ENCODE measurements around the gene SERPINA3. TPM values are rescaled to one million over a fixed set of nuclear protein-coding genes. Genes with fewer than 3 reads are reported as not detected.

The SERPINA3 gene
- total and polyA plus RNA-seq, 2 experiments from 2014 or later, result 0.75 to 1.1 TPM

- Histone ChIP-seq H3K27ac (no peak overlapping the region), H3K4me1 (ENCODE audit: insufficient read depth) (no peaks in the 10 kb centered on the region), H3K36me3 (ENCODE audit: low read depth) (no peaks in the 10 kb centered on the region), H3F3A (ENCODE audit: insufficient read depth) (no peaks in the 10 kb centered on the region), H3K9ac (no peak overlapping the region), H3K4me2 (ENCODE audit: unreplicated experiment) (no peak overlapping the region), H3K27me3 (replicated peaks; ENCODE audit: insufficient read depth) (peaks cover 11% of the 10 kb centered on the region; the same call in 1 of the 2 replicates), H3K79me2 (ENCODE audit: insufficient read depth) (no peaks in the 10 kb centered on the region), H4K20me1 (ENCODE audit: insufficient read depth) (no peaks in the 10 kb centered on the region), H3K9me3 (ENCODE audit: low read depth) (no peaks in the 10 kb centered on the region), H3K4me3 (no peak overlapping the region), H3K9me2 (ENCODE audit: insufficient read depth) (no peaks in the 10 kb centered on the region), H2AFZ (no peak overlapping the region)
- WGBS, 2 experiments (ENCODE audit: low coverage in 1 of 2, low lambda C conversion rate in 2 of 2, missing lambda C conversion rate in 2 of 2), result 37 to 56% methylated on average over 3 of the region's 3 CpGs
- DNase-seq, result peak; percentile 40
- in situ Hi-C loops (cut with MboI), result no loop called here
- TF ChIP-seq EZH2phosphoT487 (IDR thresholded peaks at IDR 0.05; ENCODE audit: insufficient read depth, low read depth) (no peak), EZH2 (IDR thresholded peaks at IDR 0.05; ENCODE audit: insufficient read depth, poor library complexity, severe bottlenecking) (no peak)
These were observed 18.8 kb upstream of the SERPINA3 start for GRCh38 chr14:94593376-94593748.

- Histone ChIP-seq H2AFZ (no peak overlapping the region), H3K9me3 (ENCODE audit: low read depth) (no peaks in the 10 kb centered on the region), H3K4me3 (no peak overlapping the region), H4K20me1 (ENCODE audit: insufficient read depth) (no peaks in the 10 kb centered on the region), H3K27me3 (replicated peaks; ENCODE audit: insufficient read depth) (peaks cover 9% of the 10 kb centered on the region; the same call in 1 of the 2 replicates), H3K79me2 (ENCODE audit: insufficient read depth) (no peaks in the 10 kb centered on the region), H3K4me1 (ENCODE audit: insufficient read depth) (peaks cover 2% of the 10 kb centered on the region), H3K36me3 (ENCODE audit: low read depth) (no peaks in the 10 kb centered on the region), H3K9ac (no peak overlapping the region), H3K4me2 (ENCODE audit: unreplicated experiment) (no peak overlapping the region), H3K27ac (no peak overlapping the region), H3F3A (ENCODE audit: insufficient read depth) (no peaks in the 10 kb centered on the region), H3K9me2 (ENCODE audit: insufficient read depth) (no peaks in the 10 kb centered on the region)
- in situ Hi-C loops (cut with MboI), result no loop called here
- no peak for TF ChIP-seq EZH2 (IDR thresholded peaks at IDR 0.05; ENCODE audit: insufficient read depth, poor library complexity, severe bottlenecking)
- TF ChIP-seq EZH2phosphoT487 (IDR thresholded peaks at IDR 0.05; ENCODE audit: insufficient read depth, low read depth), result no peak
- 63 to 64% methylated on average over 4 of the region's 4 CpGs for WGBS, 2 experiments (ENCODE audit: low coverage in 1 of 2, low lambda C conversion rate in 2 of 2, missing lambda C conversion rate in 2 of 2)
- DNase-seq, result no peak
These were observed 18.3 kb upstream of the SERPINA3 start for GRCh38 chr14:94593749-94594431.

GRCh38 chr14:94594441-94594840, 17.8 kb upstream of the SERPINA3 start:
- Histone ChIP-seq H3K4me1 (ENCODE audit: insufficient read depth) (peaks cover 7% of the 10 kb centered on the region), H3K27ac (no peak overlapping the region), H3F3A (ENCODE audit: insufficient read depth) (0 out of 2 replicates have a peak, but pooled peaks cover 1% of the 10 kb centered on the region), H2AFZ (no peak overlapping the region), H3K27me3 (replicated peaks; ENCODE audit: insufficient read depth) (0 out of 2 replicates have a peak, but pooled peaks cover 3% of the 10 kb centered on the region), H3K4me3 (no peak overlapping the region), H3K9me3 (ENCODE audit: low read depth) (no peaks in the 10 kb centered on the region), H3K9me2 (ENCODE audit: insufficient read depth) (no peaks in the 10 kb centered on the region), H3K9ac (no peak overlapping the region), H3K36me3 (ENCODE audit: low read depth) (no peaks in the 10 kb centered on the region), H4K20me1 (ENCODE audit: insufficient read depth) (no peaks in the 10 kb centered on the region), H3K79me2 (ENCODE audit: insufficient read depth) (no peaks in the 10 kb centered on the region), H3K4me2 (ENCODE audit: unreplicated experiment) (no peak overlapping the region)
- WGBS, 2 experiments (ENCODE audit: low coverage in 1 of 2, low lambda C conversion rate in 2 of 2, missing lambda C conversion rate in 2 of 2), result 79 to 91% methylated on average over 6 to 7 of the region's 7 CpGs
- no peak for DNase-seq
- TF ChIP-seq EZH2phosphoT487 (IDR thresholded peaks at IDR 0.05; ENCODE audit: insufficient read depth, low read depth), result no peak
- no peak for TF ChIP-seq EZH2 (IDR thresholded peaks at IDR 0.05; ENCODE audit: insufficient read depth, poor library complexity, severe bottlenecking)
- in situ Hi-C loops (cut with MboI), result no loop called here

GRCh38 chr14:94595912-94596311, 16.3 kb upstream of the SERPINA3 start:
- WGBS, 2 experiments (ENCODE audit: low coverage in 1 of 2, low lambda C conversion rate in 2 of 2, missing lambda C conversion rate in 2 of 2), result 56 to 57% methylated on average over 2 of the region's 2 CpGs

More at GRCh38 chr14:94595912-94596311, 16.3 kb upstream of the SERPINA3 start:
- Histone ChIP-seq H3K9me2 (ENCODE audit: insufficient read depth) (no peaks in the 10 kb centered on the region), H3K36me3 (ENCODE audit: low read depth) (no peaks in the 10 kb centered on the region), H3K4me3 (no peak overlapping the region), H3K4me1 (ENCODE audit: insufficient read depth) (peaks cover 21% of the 10 kb centered on the region), H3K79me2 (ENCODE audit: insufficient read depth) (no peaks in the 10 kb centered on the region), H3K27ac (no peak overlapping the region), H3K27me3 (replicated peaks; ENCODE audit: insufficient read depth) (no peaks in the 10 kb centered on the region), H3F3A (ENCODE audit: insufficient read depth) (peaks cover 10% of the 10 kb centered on the region; the same call in 1 of the 2 replicates), H3K4me2 (ENCODE audit: unreplicated experiment) (no peak overlapping the region), H3K9ac (no peak overlapping the region), H2AFZ (no peak overlapping the region), H4K20me1 (ENCODE audit: insufficient read depth) (no peaks in the 10 kb centered on the region), H3K9me3 (ENCODE audit: low read depth) (no peaks in the 10 kb centered on the region)
- no peak for DNase-seq
- TF ChIP-seq EZH2phosphoT487 (IDR thresholded peaks at IDR 0.05; ENCODE audit: insufficient read depth, low read depth) (no peak), EZH2 (IDR thresholded peaks at IDR 0.05; ENCODE audit: insufficient read depth, poor library complexity, severe bottlenecking) (no peak)
- in situ Hi-C loops (cut with MboI), result no loop called here
